ENCODE data around the gene IFI16. TPM values are rescaled to one million over a fixed set of nuclear protein-coding genes. Genes with fewer than 3 reads are reported as not detected.
A peak's percentile ranks its signal among the peaks of the same experiment; 100 is the strongest.

IFI16 gene
- total RNA-seq, 1 experiment from 2014 or later: 2.9 TPM

- H4K20me1 ChIP-seq (ENCODE audit: control insufficient read depth, insufficient read depth, insufficient read length): no peaks in the 10 kb centered on the region
- H3K14ac ChIP-seq (ENCODE audit: insufficient read depth, low read length): no peak overlapping the region
- Mint-ChIP-seq H3K9me3 (no peaks in the 10 kb centered on the region), H3K27me3 (ENCODE audit: low read depth) (no peaks in the 10 kb centered on the region), H3K4me1 (no peaks in the 10 kb centered on the region), H3K36me3 (ENCODE audit: insufficient read depth in 1 of 3, low read depth in 3 of 3) (no peaks in the 10 kb centered on the region), H3K27ac (no peak overlapping the region), H3K4me3 (no peak overlapping the region)
- no peak overlapping the region for H2BK120ac ChIP-seq (ENCODE audit: low read depth, low read length, poor library complexity, severe bottlenecking)
- DNase-seq: no peak
- no peak overlapping the region for H2BK20ac ChIP-seq (ENCODE audit: low read depth, low read length, poor library complexity, severe bottlenecking)
- H4K8ac ChIP-seq (replicated peaks; ENCODE audit: insufficient read length, low read depth, low read length): no peak overlapping the region
- H3K56ac ChIP-seq (ENCODE audit: insufficient read length, low read depth, low read length): no peak overlapping the region
- peak; percentile 81 for TF ChIP-seq CTCF (conservative IDR thresholded peaks at IDR 0.05)
- H3K23me2 ChIP-seq (ENCODE audit: insufficient read length, low read depth, low read length, poor library complexity, severe bottlenecking): no peaks in the 10 kb centered on the region
- H2BK15ac ChIP-seq (ENCODE audit: low read depth, low read length): no peak overlapping the region
- H3K18ac ChIP-seq (ENCODE audit: insufficient read length, low read depth, low read length): no peak overlapping the region
- H2BK12ac ChIP-seq (ENCODE audit: insufficient read length, low read depth, low read length): no peak overlapping the region
- H2BK5ac ChIP-seq (ENCODE audit: insufficient read length, low read length): no peak overlapping the region
- WGBS (ENCODE audit: extremely low coverage, insufficient read length, low lambda C conversion rate): no CpG with 5 or more reads among the region's 4 CpGs
- no peak overlapping the region for H4K91ac ChIP-seq (ENCODE audit: insufficient read length, low read depth, low read length)
- no peaks in the 10 kb centered on the region for H3K4me1 ChIP-seq (ENCODE audit: insufficient read depth, low read length)
- no peak overlapping the region for H2AK5ac ChIP-seq (ENCODE audit: insufficient read length, low read length)
- H3K9ac ChIP-seq (ENCODE audit: extremely low read depth, insufficient read length, low read length): no peak overlapping the region
- H3K79me1 ChIP-seq (ENCODE audit: insufficient read depth, low read depth, low read length, poor library complexity, severe bottlenecking): no peaks in the 10 kb centered on the region
- H3T11ph ChIP-seq (ENCODE audit: low read length): no peak overlapping the region
- no peaks in the 10 kb centered on the region for H3K9me3 ChIP-seq (ENCODE audit: control insufficient read depth, low read depth, low read length)
- H3K4me2 ChIP-seq (ENCODE audit: insufficient read depth, insufficient read length, low read length): no peak overlapping the region
- H3K79me2 ChIP-seq (ENCODE audit: insufficient read depth, low read length): no peaks in the 10 kb centered on the region
- H4K5ac ChIP-seq (ENCODE audit: insufficient read length, low read depth, low read length): no peak overlapping the region
- no peak overlapping the region for H3K4ac ChIP-seq (ENCODE audit: low read depth, low read length)
- H3K23ac ChIP-seq (ENCODE audit: insufficient read length, low read depth, low read length): no peak overlapping the region
- H2AFZ ChIP-seq (ENCODE audit: low read length): no peak overlapping the region
- no peak overlapping the region for H3K27ac ChIP-seq (ENCODE audit: insufficient read length, low read depth, low read length)
- no peaks in the 10 kb centered on the region for H3K27me3 ChIP-seq (ENCODE audit: insufficient read depth, low read length)
Measured at GRCh38 chr1:159089184-159089791, 79.6 kb downstream of the IFI16 start.
